SK-N-MC (cell line): ENCODE measurements around the gene METAP2.
"Not testable (repeated sequence)": the region's sequence is repeated elsewhere in the genome, so short reads cannot be mapped to it uniquely, and the experiment has no call there.

Experiments
- DNase-seq: peaks from one replicate; pipeline ENCODE4 v3.0.0-alpha.2; 2011; ENCODE audit warnings: low read depth, low spot score
- H3K27ac ChIP-seq: fragments of 200-600 bp; sonication (generic); 2 replicates; pipeline ENCODE4 v1.5.1; 2016; ENCODE audit warnings: mixed run types
- H3K36me3 ChIP-seq: fragments of 200-600 bp; sonication (generic); 2 replicates; pipeline ENCODE4 v1.6.1; 2017; ENCODE audit warnings: antibody characterized with exemption, low read length, mixed read lengths; ENCODE audit not compliant: insufficient read depth
- H3K4me3 ChIP-seq: fragments of 200-600 bp; sonication (generic); 2 replicates; pipeline ENCODE4 v1.5.1; 2016
- H3K9ac ChIP-seq: fragments of 200-600 bp; sonication (generic); 2 replicates; pipeline ENCODE4 v1.8.0; 2017; ENCODE audit warnings: mixed run types, mixed read lengths; ENCODE audit not compliant: insufficient read length
- H3K9me3 ChIP-seq: fragments of 200-600 bp; sonication (generic); 2 replicates; pipeline ENCODE4 v1.6.1; 2017; ENCODE audit warnings: low read depth, mild to moderate bottlenecking, antibody characterized with exemption, low read length, moderate library complexity, mixed read lengths
- EZH2 ChIP-seq: fragments of 200-600 bp; sonication (generic); IDR thresholded peaks from one replicate; pipeline ENCODE4 v1.6.1; 2017; ENCODE audit warnings: antibody characterized with exemption
- FOXP2 ChIP-seq: optimal IDR thresholded peaks from 2 replicates; pipeline ENCODE3; 2011; ENCODE audit warnings: mild to moderate bottlenecking, moderate library complexity; ENCODE audit not compliant: insufficient read depth; ENCODE audit errors: extremely low read length, control extremely low read depth
- POLR2AphosphoS5 ChIP-seq: IDR thresholded peaks from 2 replicates; pipeline ENCODE4 v1.6.1; 2012; ENCODE audit warnings: mild to moderate bottlenecking, low read depth, low read length, borderline replicate concordance

The METAP2 gene

DNA sequence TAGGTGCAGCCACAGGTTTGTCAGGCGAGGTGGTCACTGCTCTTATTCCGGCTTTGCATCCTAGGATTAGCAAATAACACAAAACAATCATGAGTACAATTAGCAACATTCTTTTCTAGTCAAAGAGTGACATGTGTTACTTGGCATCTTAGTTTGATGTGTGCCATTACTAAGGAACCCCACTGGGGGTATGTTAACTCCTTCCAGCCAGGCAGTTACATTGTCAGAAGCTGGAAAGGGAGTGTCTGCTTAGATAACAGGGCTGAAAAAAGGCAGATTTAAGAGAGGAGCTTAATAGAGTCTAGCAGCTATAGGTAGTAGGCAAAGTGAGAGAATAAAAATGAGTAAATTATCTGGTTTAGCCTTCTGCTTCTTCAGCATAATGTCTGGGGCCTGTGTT, 30.5 kb upstream of the METAP2 start:
- Histone ChIP-seq H3K36me3 (no peaks in the 10 kb centered on the region), H3K4me3 (no peak overlapping the region), H3K9me3 (no peaks in the 10 kb centered on the region), H3K27ac (no peak overlapping the region), H3K9ac (no peak overlapping the region)
- TF ChIP-seq POLR2AphosphoS5: no peak
- no peak for TF ChIP-seq EZH2
- TF ChIP-seq FOXP2: no peak
- DNase-seq: no peak

DNA sequence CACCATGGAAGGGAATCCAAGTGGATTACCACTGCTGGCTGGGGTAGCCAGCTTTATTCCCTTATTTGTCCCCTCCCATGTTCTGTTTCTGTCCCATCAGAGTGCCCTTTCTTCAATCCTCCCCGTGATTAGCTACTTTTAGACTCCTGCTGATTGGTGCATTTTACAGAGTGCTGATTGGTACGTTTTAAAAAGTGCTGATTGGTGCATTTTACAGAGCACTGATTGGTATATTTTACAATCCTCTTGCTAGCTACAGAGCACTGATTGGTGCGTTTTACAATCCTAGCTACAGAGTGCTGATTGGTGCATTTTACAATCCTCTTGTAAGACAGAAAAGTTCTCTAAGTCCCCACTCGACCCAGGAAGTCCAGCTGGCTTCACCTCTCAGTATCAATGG, 28.9 kb upstream of the METAP2 start:
- DNase-seq, H3K4me3 ChIP-seq, H3K9me3 ChIP-seq, H3K36me3 ChIP-seq, H3K9ac ChIP-seq, H3K27ac ChIP-seq: not testable (repeated sequence)

DNA sequence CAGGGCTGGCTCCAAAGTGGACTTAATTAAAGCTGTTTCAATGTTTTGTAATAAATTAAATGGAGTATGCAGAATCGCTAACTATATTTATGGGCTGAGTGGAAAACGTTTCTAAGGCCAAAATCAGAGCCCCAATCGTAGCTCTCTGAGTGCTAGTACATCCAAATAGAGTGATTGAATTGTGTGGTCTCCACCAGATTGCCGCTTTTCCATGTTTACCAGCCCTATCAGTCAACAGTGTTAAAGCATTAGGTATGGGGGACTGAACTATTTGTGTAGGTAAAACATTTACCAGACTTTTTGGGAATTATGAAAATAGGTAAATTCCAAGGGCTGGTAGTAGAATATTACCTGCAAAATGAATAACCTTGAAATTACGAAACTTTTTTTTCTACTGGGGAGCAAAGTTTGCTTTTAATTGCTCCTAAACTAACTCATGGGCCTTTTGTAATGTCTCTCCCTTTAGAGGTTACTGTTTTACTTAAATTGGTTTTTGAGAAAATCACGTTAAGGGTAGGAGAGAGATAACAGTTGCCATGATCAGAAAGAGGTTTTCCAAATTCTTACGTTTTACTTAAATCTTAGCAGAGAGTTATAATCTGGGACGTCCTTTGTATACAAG, 28.0 kb upstream of the METAP2 start:
- TF ChIP-seq POLR2AphosphoS5 (no peak), FOXP2 (no peak), EZH2 (no peak)
- Histone ChIP-seq H3K27ac (no peak overlapping the region), H3K9me3 (no peaks in the 10 kb centered on the region), H3K9ac (no peak overlapping the region), H3K36me3 (no peaks in the 10 kb centered on the region), H3K4me3 (no peak overlapping the region)
- no peak for DNase-seq

DNA sequence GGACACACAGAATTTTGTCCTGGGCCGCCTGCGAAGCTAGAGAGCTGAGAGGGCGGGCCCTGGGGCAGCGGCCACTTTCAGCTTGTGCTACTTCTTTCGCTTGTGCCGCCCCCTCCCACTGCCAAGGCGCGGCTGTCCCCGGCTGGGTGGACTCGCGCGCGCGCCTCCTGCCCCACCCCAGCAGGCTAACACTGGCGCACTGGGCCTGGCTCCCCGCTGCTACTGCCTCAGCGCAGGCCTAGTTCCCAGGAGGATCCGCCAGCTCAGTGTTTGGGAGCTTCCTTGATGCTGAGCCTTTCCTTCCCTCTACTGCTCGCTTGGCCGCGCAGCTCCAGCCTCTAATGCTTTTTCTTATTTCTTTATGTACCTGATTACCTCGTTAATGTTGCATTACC, 27.4 kb upstream of the METAP2 start:
- no peak for TF ChIP-seq EZH2
- no peak for TF ChIP-seq POLR2AphosphoS5
- TF ChIP-seq FOXP2: no peak
- DNase-seq: no peak
- Histone ChIP-seq H3K9ac (no peak overlapping the region), H3K9me3 (no peaks in the 10 kb centered on the region), H3K27ac (no peak overlapping the region), H3K4me3 (no peak overlapping the region), H3K36me3 (no peaks in the 10 kb centered on the region)

DNA sequence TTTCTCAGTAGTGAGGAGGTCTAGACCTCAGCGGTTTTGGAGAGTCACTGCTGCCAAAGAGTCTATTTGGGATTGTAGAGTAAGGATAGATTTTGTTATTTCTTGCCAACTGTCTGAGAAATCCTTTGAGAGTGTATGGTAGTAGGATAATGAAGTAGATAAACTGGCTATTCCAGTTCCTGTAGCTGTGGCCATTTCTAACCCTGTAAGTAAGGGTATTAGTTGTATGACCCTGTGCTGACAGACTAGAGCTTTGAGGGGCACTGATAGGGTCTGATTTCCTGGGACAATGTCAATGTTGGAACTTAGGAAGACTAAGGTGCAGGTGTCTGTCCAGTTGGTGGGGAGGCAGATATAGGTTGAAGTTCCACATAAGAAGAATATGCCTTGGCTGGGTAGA, 24.3 kb upstream of the METAP2 start:
- H3K27ac ChIP-seq, DNase-seq, H3K9ac ChIP-seq, H3K9me3 ChIP-seq, H3K36me3 ChIP-seq, H3K4me3 ChIP-seq: not testable (repeated sequence)

DNA sequence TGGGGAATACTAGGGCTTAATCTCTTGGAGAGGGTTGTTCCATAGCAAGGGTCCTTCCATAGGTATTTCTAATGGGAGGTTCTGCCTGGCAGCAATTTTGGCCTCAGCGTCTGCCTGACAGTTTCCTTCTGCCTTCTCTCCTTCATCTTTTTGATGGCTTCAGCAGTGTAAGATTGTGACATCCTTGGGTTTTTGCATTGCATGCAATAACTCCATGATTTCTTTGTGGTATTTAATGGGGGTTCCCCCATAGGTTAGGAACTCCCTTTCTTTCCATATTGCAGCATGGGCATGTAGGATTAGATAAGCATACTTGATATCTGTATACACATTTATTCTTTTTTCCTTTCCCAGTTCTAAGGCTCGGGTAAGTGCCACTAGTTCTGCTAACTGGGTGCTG, 21.5 kb upstream of the METAP2 start:
- H3K27ac ChIP-seq, H3K4me3 ChIP-seq, H3K9me3 ChIP-seq, H3K9ac ChIP-seq, DNase-seq, H3K36me3 ChIP-seq: not testable (repeated sequence)

DNA sequence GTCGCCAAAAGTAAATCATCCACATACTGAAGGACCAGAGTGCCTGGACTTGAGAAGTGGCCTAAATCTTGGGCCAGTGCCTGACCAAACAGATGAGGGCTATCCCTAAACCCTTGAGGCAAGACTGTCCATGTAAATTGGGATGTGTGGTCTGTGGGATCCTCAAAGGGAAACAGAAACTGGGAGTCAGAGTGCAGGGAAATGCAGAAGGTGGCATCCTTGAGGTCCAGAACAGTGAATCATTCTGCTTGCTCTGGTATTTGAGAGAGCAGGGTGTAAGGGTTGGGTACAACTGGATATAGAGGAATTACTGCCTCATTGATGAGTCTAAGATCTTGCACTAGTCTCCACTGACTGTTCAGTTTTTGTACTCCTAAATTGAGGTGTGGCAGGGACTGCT, 20.1 kb upstream of the METAP2 start:
- H3K27ac ChIP-seq, H3K9me3 ChIP-seq, H3K4me3 ChIP-seq, DNase-seq, H3K9ac ChIP-seq, H3K36me3 ChIP-seq: not testable (repeated sequence)

DNA sequence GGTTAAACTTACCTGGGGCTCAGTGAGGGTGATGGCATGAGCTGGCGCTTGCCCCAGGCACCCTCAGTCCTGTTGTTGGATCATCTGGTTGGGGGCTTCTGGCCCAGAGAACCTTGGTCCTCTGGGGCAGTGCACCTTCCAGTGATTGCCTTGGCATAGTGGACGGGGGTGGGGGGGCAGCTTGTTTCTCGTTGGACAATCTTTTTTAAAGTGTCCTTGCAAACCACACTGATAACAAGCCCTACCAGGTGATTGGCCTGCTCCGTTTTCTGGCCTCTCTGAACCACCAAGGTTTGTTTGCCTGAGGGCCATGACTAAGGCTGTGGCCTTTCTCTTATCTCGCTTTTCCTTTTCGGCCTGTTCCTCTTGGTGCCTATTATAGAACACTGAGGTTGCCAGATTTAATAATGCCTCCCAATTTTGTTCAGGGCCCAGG, 19.2 kb upstream of the METAP2 start:
- not testable (repeated sequence) for H3K9me3 ChIP-seq, H3K4me3 ChIP-seq, H3K9ac ChIP-seq, DNase-seq, H3K36me3 ChIP-seq, H3K27ac ChIP-seq

DNA sequence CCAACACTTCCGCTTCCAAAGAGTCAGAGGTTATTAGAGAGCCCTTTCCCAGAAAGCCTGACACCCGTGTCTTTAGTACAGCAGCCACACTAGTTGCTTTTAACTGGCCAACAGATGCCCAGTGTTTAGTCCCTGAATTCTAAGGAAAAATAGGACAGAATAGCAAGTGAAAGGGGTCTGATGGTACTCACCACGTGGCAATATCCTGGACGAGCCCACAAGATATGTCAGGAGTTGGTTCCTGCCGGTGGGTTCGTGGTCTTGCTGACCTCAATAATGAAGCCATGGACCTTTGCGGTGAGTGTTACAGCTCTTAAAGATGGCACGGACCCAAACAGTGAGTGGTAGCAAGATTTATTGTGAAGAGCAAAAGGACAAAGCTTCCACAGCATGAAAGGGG, 16.3 kb upstream of the METAP2 start:
- not testable (repeated sequence) for H3K9ac ChIP-seq, H3K36me3 ChIP-seq, DNase-seq, H3K9me3 ChIP-seq, H3K27ac ChIP-seq, H3K4me3 ChIP-seq

DNA sequence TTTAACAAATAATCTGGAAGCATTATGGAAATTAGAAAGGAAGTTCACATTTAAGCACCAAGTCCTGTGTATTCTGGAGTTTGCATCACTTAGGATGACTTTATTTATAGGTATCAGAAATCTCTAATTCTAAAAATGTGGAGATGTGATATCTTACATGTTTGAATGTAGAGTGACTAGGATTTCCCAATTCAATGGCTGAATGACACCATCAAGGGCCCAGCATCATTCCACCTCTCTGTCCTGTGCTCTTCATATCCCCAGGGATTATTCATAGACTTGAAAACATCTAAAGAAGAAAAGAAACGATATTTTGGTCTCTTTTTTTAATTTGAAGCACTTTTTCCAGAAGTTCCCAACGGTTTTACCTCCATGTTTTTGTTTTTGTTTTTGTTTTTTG, 15.2 kb upstream of the METAP2 start:
- H3K4me3 ChIP-seq: no peak overlapping the region
- no peaks in the 10 kb centered on the region for H3K36me3 ChIP-seq
- no peak for DNase-seq
- TF ChIP-seq FOXP2 (no peak), EZH2 (no peak), POLR2AphosphoS5 (no peak)
- peaks cover 3% of the 10 kb centered on the region; the same call in 1 of the 2 replicates for H3K9me3 ChIP-seq
- no peak overlapping the region for H3K9ac ChIP-seq
- H3K27ac ChIP-seq: no peak overlapping the region
